Endodermal cell (in vitro differentiated cells): ENCODE data around the gene BCL6. TPM values are rescaled to one million over a fixed set of nuclear protein-coding genes. Genes with fewer than 3 reads are reported as not detected.

Experiments used
- DNase-seq: peaks from one replicate; pipeline ENCODE4 v3.0.0-alpha.2; 2017
- H3K27ac ChIP-seq: 2 replicates; pipeline ENCODE4 v1.5.1; 2013; ENCODE audit warnings: mild to moderate bottlenecking, low read depth, low read length, moderate library complexity
- H3K27me3 ChIP-seq: 2 replicates; pipeline ENCODE4 v1.6.1; 2013; ENCODE audit warnings: mild to moderate bottlenecking, low read length, moderate library complexity; ENCODE audit not compliant: insufficient read depth, control insufficient read depth, poor library complexity, severe bottlenecking
- H3K36me3 ChIP-seq: 2 replicates; pipeline ENCODE4 v1.7.0; 2013; ENCODE audit warnings: mild to moderate bottlenecking, low read length, moderate library complexity; ENCODE audit not compliant: control insufficient read depth, insufficient read depth
- H3K4me1 ChIP-seq: one replicate; pipeline ENCODE4 v1.7.0; 2013; ENCODE audit warnings: low read length; ENCODE audit not compliant: control insufficient read depth, insufficient read depth
- H3K4me3 ChIP-seq: 2 replicates; pipeline ENCODE4 v1.5.1; 2013; ENCODE audit warnings: mild to moderate bottlenecking, low read length, moderate library complexity
- H3K9ac ChIP-seq: 2 replicates; pipeline ENCODE4 v1.6.1; 2013; ENCODE audit warnings: mild to moderate bottlenecking, low read length, moderate library complexity; ENCODE audit not compliant: poor library complexity, severe bottlenecking; ENCODE audit errors: extremely low read depth
- H3K9me3 ChIP-seq: 2 replicates; pipeline ENCODE4 v1.6.1; 2013; ENCODE audit warnings: mild to moderate bottlenecking, low read length, moderate library complexity; ENCODE audit not compliant: control insufficient read depth
- H3K27ac Mint-ChIP-seq: 2 replicates; pipeline ENCODE4 v1.8.0; 2020; ENCODE audit warnings: mixed read lengths
- H3K27me3 Mint-ChIP-seq: 2 replicates; pipeline ENCODE4 v1.8.0; 2021; ENCODE audit warnings: mild to moderate bottlenecking, mixed read lengths; ENCODE audit not compliant: insufficient read depth
- H3K36me3 Mint-ChIP-seq: 2 replicates; pipeline ENCODE4 v1.8.0; 2020; ENCODE audit warnings: low read depth, mixed read lengths
- H3K4me1 Mint-ChIP-seq: 2 replicates; pipeline ENCODE4 v1.8.0; 2020; ENCODE audit warnings: mixed read lengths
- H3K4me3 Mint-ChIP-seq: 2 replicates; pipeline ENCODE4 v1.8.0; 2020; ENCODE audit warnings: mild to moderate bottlenecking, moderate library complexity, mixed read lengths
- H3K9me3 Mint-ChIP-seq: 2 replicates; pipeline ENCODE4 v1.8.0; 2020; ENCODE audit warnings: mild to moderate bottlenecking, mixed read lengths
- WGBS, 2 experiments: methylation state at CpG; one replicate each; pipeline versions ENCODE4 v1.1.5 to v1.1.7; 2013; ENCODE audit warnings: missing lambda C conversion rate in 2 of 2, mixed read lengths in 1 of 2; ENCODE audit not compliant: insufficient coverage in 1 of 2, insufficient read length in 1 of 2; 5-methylcytosine and 5-hydroxymethylcytosine counted together
- total RNA-seq, 2 donors: library from RNA; stranded (reverse); fragmentation: NEBNext Ultra II Directional in 1 of 2; extraction: Animal tissue kit (Norgen Biotek cat#: 25700) in 1 of 2; gene quantifications; 2 replicates in 1 of 2; 3 replicates in 1 of 2; pipeline ENCODE4 v1.2.1, GENCODE V29; 2021
- TF ChIP-seq, protein P1 (sequence below): fragments of 200-600 bp; sonication (generic); conservative IDR thresholded peaks from 2 replicates; pipeline ENCODE4 v1.5.0; 2021; ENCODE audit warnings: antibody characterized with exemption, mild to moderate bottlenecking

Gene BCL6
- total RNA-seq, 2 donors from 2014 or later = 3.8 to 3.9 TPM

DNA sequence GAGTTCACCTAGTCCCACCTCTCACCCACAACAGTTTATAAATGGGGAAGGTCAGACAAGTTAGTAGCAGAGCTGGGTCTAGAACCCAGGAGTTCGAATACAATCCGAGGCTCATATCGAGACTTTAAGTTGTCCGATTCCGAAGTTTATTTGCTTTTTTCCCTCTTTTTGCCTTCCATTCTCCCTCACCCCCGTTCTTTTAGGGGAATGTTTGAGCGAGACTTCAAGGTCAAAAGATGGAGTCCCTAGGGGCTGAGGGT, 7.3 kb downstream of the BCL6 start:
- WGBS, 2 experiments = 4 to 6% methylated on average over 5 to 7 of the region's 7 CpGs
- no peaks in the 10 kb centered on the region for H3K9me3 ChIP-seq
- peak overlapping the region; percentile 85 for H3K4me3 ChIP-seq
- peaks cover 41% of the 10 kb centered on the region for H3K27me3 Mint-ChIP-seq
- TF ChIP-seq, protein P1, sequence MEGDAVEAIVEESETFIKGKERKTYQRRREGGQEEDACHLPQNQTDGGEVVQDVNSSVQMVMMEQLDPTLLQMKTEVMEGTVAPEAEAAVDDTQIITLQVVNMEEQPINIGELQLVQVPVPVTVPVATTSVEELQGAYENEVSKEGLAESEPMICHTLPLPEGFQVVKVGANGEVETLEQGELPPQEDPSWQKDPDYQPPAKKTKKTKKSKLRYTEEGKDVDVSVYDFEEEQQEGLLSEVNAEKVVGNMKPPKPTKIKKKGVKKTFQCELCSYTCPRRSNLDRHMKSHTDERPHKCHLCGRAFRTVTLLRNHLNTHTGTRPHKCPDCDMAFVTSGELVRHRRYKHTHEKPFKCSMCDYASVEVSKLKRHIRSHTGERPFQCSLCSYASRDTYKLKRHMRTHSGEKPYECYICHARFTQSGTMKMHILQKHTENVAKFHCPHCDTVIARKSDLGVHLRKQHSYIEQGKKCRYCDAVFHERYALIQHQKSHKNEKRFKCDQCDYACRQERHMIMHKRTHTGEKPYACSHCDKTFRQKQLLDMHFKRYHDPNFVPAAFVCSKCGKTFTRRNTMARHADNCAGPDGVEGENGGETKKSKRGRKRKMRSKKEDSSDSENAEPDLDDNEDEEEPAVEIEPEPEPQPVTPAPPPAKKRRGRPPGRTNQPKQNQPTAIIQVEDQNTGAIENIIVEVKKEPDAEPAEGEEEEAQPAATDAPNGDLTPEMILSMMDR = no peak
- peaks cover 29% of the 10 kb centered on the region for H3K27me3 ChIP-seq
- DNase-seq = no peak
- no peaks in the 10 kb centered on the region for H3K36me3 ChIP-seq
- H3K9ac ChIP-seq = peak overlapping the region; percentile 40
- H3K9me3 Mint-ChIP-seq = no peaks in the 10 kb centered on the region
- peaks cover 26% of the 10 kb centered on the region for H3K4me1 Mint-ChIP-seq
- H3K4me3 Mint-ChIP-seq = peak overlapping the region; percentile 71
- H3K36me3 Mint-ChIP-seq = no peaks in the 10 kb centered on the region
- H3K4me1 ChIP-seq = peaks cover 7% of the 10 kb centered on the region
- H3K27ac ChIP-seq = no peak overlapping the region
- H3K27ac Mint-ChIP-seq = peak overlapping the region; percentile 92

DNA sequence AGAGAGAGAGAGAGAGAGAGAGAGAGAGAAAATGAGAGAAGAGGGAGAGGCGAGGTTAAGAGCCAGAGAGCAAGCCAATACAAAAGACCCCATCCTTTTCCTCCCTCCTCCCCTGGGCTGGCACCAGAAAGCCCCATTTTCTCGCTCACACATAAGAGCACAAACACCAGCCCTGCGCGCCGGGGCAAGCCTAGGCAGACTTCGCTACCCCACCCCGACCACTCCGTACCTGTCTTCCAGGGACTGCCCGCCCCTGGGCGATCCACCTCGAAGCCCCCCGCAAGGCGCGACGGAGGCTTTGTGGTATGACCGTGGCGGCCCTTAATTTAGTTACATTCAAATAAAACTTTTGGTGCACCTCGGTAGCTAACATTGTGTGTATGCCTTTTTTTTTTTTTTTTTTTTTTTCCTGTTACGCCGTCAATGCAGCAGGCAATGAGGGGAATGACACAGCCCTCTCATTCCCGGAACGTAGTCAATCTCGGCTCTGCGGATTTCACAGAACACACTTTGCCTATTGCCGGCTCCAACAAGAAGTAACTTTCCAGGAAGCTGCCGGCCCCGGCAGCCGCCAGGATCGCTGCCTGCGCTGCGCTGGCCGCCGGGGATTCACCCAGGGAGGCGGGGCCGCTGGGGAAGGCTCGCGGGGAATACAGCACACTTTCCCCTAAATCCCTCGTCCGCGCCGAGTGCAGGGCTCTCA, 7.7 kb downstream of the BCL6 start:
- H3K9ac ChIP-seq = peak overlapping the region; percentile 40
- Mint-ChIP-seq H3K27me3 (peaks cover 36% of the 10 kb centered on the region), H3K27ac (peak overlapping the region; percentile 92), H3K4me1 (peaks cover 26% of the 10 kb centered on the region), H3K36me3 (no peaks in the 10 kb centered on the region), H3K9me3 (no peaks in the 10 kb centered on the region), H3K4me3 (peak overlapping the region; percentile 71)
- H3K27me3 ChIP-seq = peaks cover 24% of the 10 kb centered on the region
- H3K36me3 ChIP-seq = no peaks in the 10 kb centered on the region
- TF ChIP-seq, protein P1 = peak; percentile 18
- H3K4me3 ChIP-seq = peak overlapping the region; percentile 85
- no peak overlapping the region for H3K27ac ChIP-seq
- peak; percentile 82 for DNase-seq
- WGBS, 2 experiments = 1% methylated on average over 16 to 40 of the region's 41 CpGs
- peaks cover 7% of the 10 kb centered on the region for H3K4me1 ChIP-seq
- no peaks in the 10 kb centered on the region for H3K9me3 ChIP-seq

DNA sequence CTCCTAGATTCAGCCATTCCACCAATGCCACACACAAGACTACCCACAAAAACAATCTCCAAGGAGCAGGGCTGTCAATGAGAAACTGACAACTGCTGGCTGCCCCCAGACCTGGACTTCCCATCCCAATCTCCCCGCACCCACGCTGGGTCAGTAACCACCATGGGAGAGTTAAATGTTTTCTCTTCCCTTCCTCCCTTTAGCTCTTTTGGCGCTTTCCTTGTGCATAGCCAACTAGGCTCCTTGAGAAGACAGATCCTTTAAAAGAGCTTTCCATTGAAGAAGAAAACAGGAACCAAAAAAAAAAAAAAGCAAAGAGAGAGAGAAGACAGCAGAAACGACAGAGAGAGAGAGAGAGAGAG, 8.3 kb downstream of the BCL6 start:
- H3K27me3 ChIP-seq = peaks cover 19% of the 10 kb centered on the region
- peak overlapping the region; percentile 36 for H3K9ac ChIP-seq
- no peak overlapping the region for H3K27ac ChIP-seq
- DNase-seq = no peak
- H3K27ac Mint-ChIP-seq = no peak overlapping the region
- H3K36me3 Mint-ChIP-seq = no peaks in the 10 kb centered on the region
- peak overlapping the region; percentile 71 for H3K4me3 Mint-ChIP-seq
- WGBS, 2 experiments = 20 to 34% methylated on average over 1 to 4 of the region's 4 CpGs
- H3K9me3 ChIP-seq = no peaks in the 10 kb centered on the region
- H3K9me3 Mint-ChIP-seq = no peaks in the 10 kb centered on the region
- H3K4me1 Mint-ChIP-seq = peaks cover 26% of the 10 kb centered on the region
- peaks cover 31% of the 10 kb centered on the region for H3K27me3 Mint-ChIP-seq
- peak overlapping the region; percentile 85 for H3K4me3 ChIP-seq
- peaks cover 7% of the 10 kb centered on the region for H3K4me1 ChIP-seq
- no peaks in the 10 kb centered on the region for H3K36me3 ChIP-seq
- TF ChIP-seq, protein P1 = no peak
